Measurements from ENCODE around the gene ADAT3. TPM values are rescaled to one million over a fixed set of nuclear protein-coding genes. Genes with fewer than 3 reads are reported as not detected.

Gene ADAT3
- total RNA-seq, 3 donors from 2014 or later: 12.5 to 21.9 (median 19.6) TPM

DNA sequence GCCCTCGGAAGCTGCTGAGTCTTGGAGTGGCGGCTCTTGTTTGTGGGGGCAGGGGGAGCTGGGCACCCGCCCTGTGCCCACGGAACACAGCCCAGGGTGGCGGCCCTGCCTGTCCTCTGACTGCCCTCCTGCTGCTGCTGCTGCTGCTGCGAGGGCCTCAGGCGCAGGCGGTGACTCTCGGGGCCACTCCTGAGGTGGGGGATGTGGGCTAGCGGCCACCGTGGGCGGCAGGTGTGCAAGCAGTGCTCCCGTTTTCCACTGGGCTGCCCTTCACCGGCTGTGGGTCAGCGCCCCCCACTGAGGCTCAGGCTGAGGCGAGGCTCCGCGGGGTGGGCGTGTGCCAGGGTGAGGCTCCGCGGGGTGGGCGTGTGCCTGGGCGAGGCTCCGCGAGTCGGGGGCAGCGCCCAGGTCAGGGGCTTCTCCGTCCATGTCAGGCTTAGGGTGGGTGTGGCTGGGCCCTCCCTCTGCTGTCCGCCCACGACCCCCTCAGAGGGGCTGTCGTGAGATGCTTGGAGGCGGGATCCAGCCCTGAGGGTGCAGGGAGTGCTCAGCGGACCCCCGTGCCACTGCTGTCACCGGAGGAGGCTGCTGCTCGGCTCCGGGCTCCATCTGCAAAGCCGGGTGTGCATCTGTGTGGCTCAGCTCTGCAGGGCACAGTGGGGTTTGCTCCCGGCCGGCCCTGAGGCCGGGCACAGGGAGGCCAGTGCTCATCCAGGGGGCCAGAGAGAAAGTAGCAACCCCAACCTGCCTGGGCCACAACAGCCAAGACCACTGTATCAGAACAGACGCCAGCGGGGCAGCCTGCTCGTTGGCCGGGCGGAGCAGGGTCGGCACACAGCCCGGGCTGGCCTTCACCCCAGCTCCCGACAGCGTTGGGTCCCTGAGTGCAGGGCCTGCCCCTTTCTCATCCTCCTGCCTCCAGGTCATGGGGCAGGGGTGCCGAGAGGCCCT is 50.2 kb downstream of the ADAT3 start:
- no peak overlapping the region for H3K4me3 ChIP-seq
- intact Hi-C loops (cut with DNase I, micrococcal nuclease): no loop called here
- no peaks in the 10 kb centered on the region for H3K9me3 ChIP-seq
- no peaks in the 10 kb centered on the region for H3K36me3 ChIP-seq (ENCODE audit: low read depth)
- TF ChIP-seq CTCF (IDR thresholded peaks at IDR 0.05): no peak
- DNase-seq: no peak
- ATAC-seq: peak; percentile 10
- no peaks in the 10 kb centered on the region for H3K4me1 ChIP-seq (ENCODE audit: low read depth)

- H3K4me3 ChIP-seq: no peak overlapping the region
- H3K4me1 ChIP-seq (ENCODE audit: low read depth): no peaks in the 10 kb centered on the region
- TF ChIP-seq CTCF (IDR thresholded peaks at IDR 0.05): no peak
- DNase-seq (no peak), ATAC-seq (no peak)
- H3K9me3 ChIP-seq: no peaks in the 10 kb centered on the region
- intact Hi-C loops (cut with DNase I, micrococcal nuclease): no loop called here
- H3K36me3 ChIP-seq (ENCODE audit: low read depth): no peaks in the 10 kb centered on the region
Measured at GRCh38 chr19:1956122-1956494, 50.9 kb downstream of the ADAT3 start.

DNA sequence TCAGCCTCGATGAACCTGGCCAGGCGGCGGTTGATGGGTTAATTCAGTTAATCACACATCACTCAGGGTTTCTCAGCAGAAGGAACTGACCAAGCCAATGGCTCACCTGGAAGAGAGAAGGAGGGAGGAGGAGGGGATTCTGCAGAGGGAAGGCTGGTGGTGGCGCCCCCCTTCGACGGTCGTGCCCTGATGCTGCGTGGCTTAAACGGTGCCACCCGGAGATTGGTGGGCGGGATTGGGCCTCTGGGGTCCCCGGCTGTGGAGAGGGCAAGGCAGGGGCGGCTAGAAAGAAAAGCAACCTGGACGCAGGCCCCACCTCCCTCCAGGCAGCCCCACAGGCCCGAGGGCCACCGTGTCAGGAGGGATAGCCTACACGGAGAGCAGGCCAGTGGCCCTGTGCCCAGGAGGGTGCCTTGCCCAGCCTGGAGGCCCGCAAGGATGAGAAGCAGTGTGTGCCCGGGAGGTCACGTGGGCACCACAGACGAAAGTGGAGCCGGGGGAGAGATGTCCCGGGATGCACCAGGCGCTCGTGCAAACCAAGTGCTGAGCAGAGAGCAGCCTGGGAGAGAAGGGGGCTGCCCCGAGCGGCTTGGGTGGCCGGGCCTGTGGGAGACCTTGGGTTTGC is 51.8 kb downstream of the ADAT3 start:
- intact Hi-C loops (cut with DNase I, micrococcal nuclease): no loop called here
- no peak overlapping the region for H3K4me3 ChIP-seq
- H3K36me3 ChIP-seq (ENCODE audit: low read depth): no peaks in the 10 kb centered on the region
- TF ChIP-seq CTCF (IDR thresholded peaks at IDR 0.05): no peak
- H3K9me3 ChIP-seq: no peaks in the 10 kb centered on the region
- no peaks in the 10 kb centered on the region for H3K4me1 ChIP-seq (ENCODE audit: low read depth)
- DNase-seq: no peak
- ATAC-seq: no peak

DNA sequence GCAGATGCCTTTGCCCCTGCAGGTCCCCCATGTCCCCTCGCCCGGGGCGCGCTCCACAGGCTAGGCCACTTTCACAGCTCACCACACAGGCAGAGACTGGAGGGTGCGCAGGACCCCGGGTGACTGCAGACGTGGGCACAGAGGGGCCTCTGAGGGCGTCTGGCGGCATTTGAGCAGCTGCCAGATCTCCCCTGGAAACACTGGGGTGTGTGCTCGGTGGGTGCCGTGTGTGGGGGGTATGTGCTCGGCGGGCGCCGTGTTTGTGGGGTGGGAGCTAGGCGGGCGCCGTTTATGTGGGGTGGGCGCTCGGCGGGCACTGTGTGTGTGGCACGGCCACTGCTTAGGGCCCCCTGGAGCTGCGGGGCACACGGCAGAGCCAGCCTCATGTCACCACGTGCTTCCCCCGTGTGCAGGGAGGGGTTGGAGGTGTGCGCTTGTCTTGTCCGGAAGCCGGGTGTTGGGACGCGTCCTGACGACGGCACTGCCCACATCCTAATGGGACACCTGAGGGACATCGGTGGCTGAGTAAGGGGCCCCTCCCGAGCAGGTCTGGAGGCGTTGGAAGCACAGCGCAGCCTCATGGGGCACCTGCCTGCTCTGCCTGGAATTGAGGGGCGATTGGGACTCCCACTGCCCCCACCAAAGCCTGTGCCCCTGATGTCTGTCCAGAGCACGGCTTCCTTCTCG is 52.5 kb downstream of the ADAT3 start:
- Histone ChIP-seq H3K9me3 (no peaks in the 10 kb centered on the region), H3K36me3 (ENCODE audit: low read depth) (no peaks in the 10 kb centered on the region), H3K4me1 (ENCODE audit: low read depth) (no peaks in the 10 kb centered on the region), H3K4me3 (no peak overlapping the region)
- no peak for ATAC-seq
- intact Hi-C loops (cut with DNase I, micrococcal nuclease): no loop called here
- TF ChIP-seq CTCF (IDR thresholded peaks at IDR 0.05): no peak
- no peak for DNase-seq

DNA sequence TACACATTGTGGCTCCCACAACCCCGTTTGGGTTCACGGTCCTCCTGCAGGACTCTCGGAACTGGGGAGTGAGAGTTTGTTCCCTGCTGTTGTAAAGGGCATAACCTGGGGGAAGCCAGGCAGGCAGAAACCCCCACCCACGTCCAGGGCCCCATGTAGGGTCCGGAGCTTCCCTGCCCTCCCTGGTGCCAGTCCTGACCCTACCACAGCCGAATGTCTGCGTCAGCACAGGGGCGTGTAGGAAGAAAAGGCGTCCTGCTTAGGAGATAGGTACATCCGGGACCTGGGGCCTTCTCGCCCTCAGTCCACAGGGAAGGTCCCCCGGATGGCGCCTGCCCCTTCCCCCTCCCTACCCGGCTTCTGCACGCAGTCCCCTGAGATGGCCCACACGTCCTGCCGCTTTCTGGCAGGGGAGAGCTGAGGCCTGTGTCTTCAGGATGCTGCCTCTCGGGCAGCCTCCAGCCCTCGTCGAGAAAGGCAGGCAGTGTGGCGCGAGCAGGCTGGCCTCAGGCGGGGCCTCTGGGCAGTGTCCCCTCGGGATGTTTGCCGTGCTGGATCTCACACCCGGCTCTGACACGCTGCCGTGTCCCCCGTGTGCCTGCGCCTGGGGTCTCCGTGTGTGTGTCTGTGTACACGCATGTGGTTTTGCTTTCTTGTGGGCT is 54.9 kb downstream of the ADAT3 start:
- H3K4me3 ChIP-seq: no peak overlapping the region
- H3K36me3 ChIP-seq (ENCODE audit: low read depth): no peaks in the 10 kb centered on the region
- TF ChIP-seq CTCF (IDR thresholded peaks at IDR 0.05): no peak
- ATAC-seq: no peak
- no peaks in the 10 kb centered on the region for H3K9me3 ChIP-seq
- H3K4me1 ChIP-seq (ENCODE audit: low read depth): no peaks in the 10 kb centered on the region
- intact Hi-C loops (cut with DNase I, micrococcal nuclease): no loop called here
- DNase-seq: no peak

Data from mucosa of descending colon (tissue), 3 donors.